ENCODE data around the gene GPR146.

The GPR146 gene

DNA sequence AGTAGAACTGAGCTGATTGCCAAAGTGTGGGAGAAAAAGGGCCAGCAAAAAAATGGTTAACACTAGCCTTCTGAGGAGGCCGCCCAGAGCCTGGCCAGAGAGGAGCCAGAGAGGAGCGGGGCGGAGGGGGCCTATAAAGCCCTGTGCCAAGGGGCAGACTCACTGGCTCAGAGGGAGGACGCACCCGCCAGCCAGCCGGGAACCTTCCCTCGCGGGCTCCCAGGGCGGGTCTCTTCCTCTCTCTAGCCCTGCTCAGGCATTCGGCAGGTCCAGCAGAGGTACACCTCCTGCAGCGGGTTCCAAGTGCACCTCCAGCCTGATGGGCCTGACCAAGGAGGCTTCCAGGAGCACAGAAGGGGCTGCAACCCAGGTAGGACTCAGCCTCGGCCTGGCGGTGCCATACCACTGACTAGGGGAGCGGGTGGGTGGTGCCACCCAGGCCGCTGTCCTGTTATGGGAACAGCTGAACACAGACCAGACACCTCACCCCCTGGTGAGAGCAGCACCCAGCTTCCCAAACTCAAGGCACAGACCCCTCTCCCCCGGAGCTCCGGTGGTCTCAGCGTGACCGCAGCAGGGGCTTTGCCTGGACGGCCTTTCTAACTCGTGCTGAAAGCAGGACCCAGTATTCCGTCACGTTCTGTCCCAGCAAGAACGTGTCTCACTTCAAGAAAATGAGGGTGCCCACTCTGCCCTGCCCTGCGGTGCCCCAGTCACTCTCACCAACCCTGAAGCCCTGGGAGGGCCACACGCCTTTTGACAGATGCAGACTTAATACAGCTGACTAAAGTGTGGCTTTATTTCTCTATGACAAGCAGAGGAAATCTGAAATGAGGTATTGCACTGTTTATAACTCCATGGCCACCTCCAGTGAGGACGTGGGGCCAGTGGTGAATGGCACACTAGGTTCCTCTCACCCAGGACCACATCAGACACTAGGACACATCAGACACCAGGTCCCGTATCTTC lies 43.9 kb downstream of the GPR146 start, which contains the start of gene GPER1:
Gene GPER1 (plus strand): TSS at position 162 of the 969 bp plus-strand sequence. CDS start 3,616 bp downstream, outside the sequence.
- peaks cover 4% of the 10 kb centered on the region for H3K4me1 ChIP-seq (ENCODE audit: control insufficient read depth, low read depth, low read length)
- no peaks in the 10 kb centered on the region for H3K36me3 ChIP-seq (ENCODE audit: control insufficient read depth, insufficient read depth, low read length)
- H2BK120ac ChIP-seq (ENCODE audit: low read depth, low read length) = no peak within 1 kb of the TSS
- H2AK5ac ChIP-seq (ENCODE audit: low read length) = no peak within 1 kb of the TSS
- H3K4ac ChIP-seq (ENCODE audit: low read depth, low read length) = no peak within 1 kb of the TSS
- no peaks in the 10 kb centered on the region for H3K79me2 ChIP-seq (ENCODE audit: control insufficient read depth, insufficient read depth, low read length)
- H3K18ac ChIP-seq (ENCODE audit: low read length) = no peak within 1 kb of the TSS
- no peak within 1 kb of the TSS for H2BK5ac ChIP-seq (ENCODE audit: low read length)
- no peaks in the 10 kb centered on the region for H3K27me3 ChIP-seq (ENCODE audit: insufficient read depth, low read length, poor library complexity)
- DNase-seq = peak; percentile 63
- no peak within 1 kb of the TSS for H2BK15ac ChIP-seq (replicated peaks; ENCODE audit: low read depth)
- peak within 1 kb of the TSS; percentile 56 for H3K4me2 ChIP-seq (ENCODE audit: low read length)
- peak within 1 kb of the TSS; percentile 93 for H3K56ac ChIP-seq (ENCODE audit: low read length)
- H4K8ac ChIP-seq (ENCODE audit: low read depth, low read length) = no peak within 1 kb of the TSS
- H3K23ac ChIP-seq (ENCODE audit: low read length) = peak within 1 kb of the TSS; percentile 45
- H3K79me1 ChIP-seq (ENCODE audit: low read length) = no peaks in the 10 kb centered on the region
- peak within 1 kb of the TSS; percentile 72 for H3K9ac ChIP-seq (ENCODE audit: low read length)
- H3K27ac ChIP-seq (ENCODE audit: low read depth, low read length) = no peak within 1 kb of the TSS
- WGBS (ENCODE audit: extremely low coverage, insufficient coverage, low lambda C conversion rate) = no CpG with 5 or more reads among the region's 28 CpGs
- no peak within 1 kb of the TSS for H4K5ac ChIP-seq (ENCODE audit: low read length)
- peak within 1 kb of the TSS; percentile 26 for H3K4me3 ChIP-seq (ENCODE audit: low read length)

DNA sequence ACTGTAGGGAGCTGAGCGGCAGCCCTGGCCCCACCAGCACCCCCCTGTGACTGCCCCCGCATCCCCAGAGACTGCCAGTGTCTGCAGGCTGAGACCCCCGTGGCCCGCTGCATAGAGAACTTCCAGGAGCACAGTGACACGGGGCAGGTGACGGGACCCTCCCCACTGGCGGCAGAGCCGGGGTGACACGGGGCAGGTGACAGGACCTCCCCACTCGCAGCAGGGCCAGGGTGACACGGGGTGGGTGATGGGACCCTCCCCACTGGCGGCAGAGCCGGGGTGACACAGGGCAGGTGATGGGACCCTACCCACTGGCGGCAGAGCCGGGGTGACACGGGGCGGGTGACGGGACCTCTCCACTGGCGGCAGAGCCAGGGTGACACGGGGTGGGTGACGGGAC lies 45.9 kb downstream of the GPR146 start:
- Histone ChIP-seq H3K79me2 (ENCODE audit: control insufficient read depth, insufficient read depth, low read length) (no peaks in the 10 kb centered on the region), H4K5ac (ENCODE audit: low read length) (no peak overlapping the region), H3K4me3 (ENCODE audit: low read length) (no peak overlapping the region), H2BK120ac (ENCODE audit: low read depth, low read length) (no peak overlapping the region), H2BK5ac (ENCODE audit: low read length) (no peak overlapping the region), H3K79me1 (ENCODE audit: low read length) (no peaks in the 10 kb centered on the region), H3K18ac (ENCODE audit: low read length) (no peak overlapping the region), H3K36me3 (ENCODE audit: control insufficient read depth, insufficient read depth, low read length) (no peaks in the 10 kb centered on the region), H3K27me3 (ENCODE audit: insufficient read depth, low read length, poor library complexity) (no peaks in the 10 kb centered on the region), H2BK15ac (replicated peaks; ENCODE audit: low read depth) (no peak overlapping the region), H3K9ac (ENCODE audit: low read length) (no peak overlapping the region), H3K27ac (ENCODE audit: low read depth, low read length) (no peak overlapping the region), H3K4ac (ENCODE audit: low read depth, low read length) (no peak overlapping the region), H3K56ac (ENCODE audit: low read length) (no peak overlapping the region), H3K23ac (ENCODE audit: low read length) (no peak overlapping the region), H3K4me2 (ENCODE audit: low read length) (no peak overlapping the region), H2AK5ac (ENCODE audit: low read length) (no peak overlapping the region), H3K4me1 (ENCODE audit: control insufficient read depth, low read depth, low read length) (peaks cover 4% of the 10 kb centered on the region), H4K8ac (ENCODE audit: low read depth, low read length) (no peak overlapping the region)
- no peak for DNase-seq
- WGBS (ENCODE audit: extremely low coverage, insufficient coverage, low lambda C conversion rate) = no CpG with 5 or more reads among the region's 21 CpGs

- Histone ChIP-seq H3K27me3 (ENCODE audit: insufficient read depth, low read length, poor library complexity) (no peaks in the 10 kb centered on the region), H3K79me1 (ENCODE audit: low read length) (peaks cover 2% of the 10 kb centered on the region), H3K9ac (ENCODE audit: low read length) (no peak overlapping the region), H2BK120ac (ENCODE audit: low read depth, low read length) (no peak overlapping the region), H3K27ac (ENCODE audit: low read depth, low read length) (no peak overlapping the region), H3K56ac (ENCODE audit: low read length) (no peak overlapping the region), H2BK5ac (ENCODE audit: low read length) (no peak overlapping the region), H3K4me3 (ENCODE audit: low read length) (no peak overlapping the region), H3K4ac (ENCODE audit: low read depth, low read length) (no peak overlapping the region), H3K79me2 (ENCODE audit: control insufficient read depth, insufficient read depth, low read length) (no peaks in the 10 kb centered on the region), H2AK5ac (ENCODE audit: low read length) (no peak overlapping the region), H4K5ac (ENCODE audit: low read length) (no peak overlapping the region), H2BK15ac (replicated peaks; ENCODE audit: low read depth) (no peak overlapping the region), H4K8ac (ENCODE audit: low read depth, low read length) (no peak overlapping the region), H3K18ac (ENCODE audit: low read length) (no peak overlapping the region), H3K4me1 (ENCODE audit: control insufficient read depth, low read depth, low read length) (peaks cover 4% of the 10 kb centered on the region), H3K23ac (ENCODE audit: low read length) (no peak overlapping the region), H3K4me2 (ENCODE audit: low read length) (no peak overlapping the region), H3K36me3 (ENCODE audit: control insufficient read depth, insufficient read depth, low read length) (no peaks in the 10 kb centered on the region)
- WGBS (ENCODE audit: extremely low coverage, insufficient coverage, low lambda C conversion rate) = 100% methylated on average over 2 of the region's 28 CpGs
- DNase-seq = no peak
These were observed 46.6 kb downstream of the GPR146 start for GRCh38 chr7:1090686-1091643.

DNA sequence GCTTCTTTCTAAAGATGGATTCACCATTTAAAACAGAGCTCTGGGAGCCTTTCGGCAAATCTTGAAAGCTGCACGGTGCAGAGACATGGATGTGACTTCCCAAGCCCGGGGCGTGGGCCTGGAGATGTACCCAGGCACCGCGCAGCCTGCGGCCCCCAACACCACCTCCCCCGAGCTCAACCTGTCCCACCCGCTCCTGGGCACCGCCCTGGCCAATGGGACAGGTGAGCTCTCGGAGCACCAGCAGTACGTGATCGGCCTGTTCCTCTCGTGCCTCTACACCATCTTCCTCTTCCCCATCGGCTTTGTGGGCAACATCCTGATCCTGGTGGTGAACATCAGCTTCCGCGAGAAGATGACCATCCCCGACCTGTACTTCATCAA lies 47.3 kb downstream of the GPR146 start:
- Histone ChIP-seq H2BK5ac (ENCODE audit: low read length) (no peak overlapping the region), H3K23ac (ENCODE audit: low read length) (no peak overlapping the region), H3K4me3 (ENCODE audit: low read length) (no peak overlapping the region), H3K27ac (ENCODE audit: low read depth, low read length) (no peak overlapping the region), H4K5ac (ENCODE audit: low read length) (no peak overlapping the region), H4K8ac (ENCODE audit: low read depth, low read length) (no peak overlapping the region), H3K79me2 (ENCODE audit: control insufficient read depth, insufficient read depth, low read length) (no peaks in the 10 kb centered on the region), H3K4me1 (ENCODE audit: control insufficient read depth, low read depth, low read length) (peaks cover 4% of the 10 kb centered on the region), H3K27me3 (ENCODE audit: insufficient read depth, low read length, poor library complexity) (no peaks in the 10 kb centered on the region), H3K4ac (ENCODE audit: low read depth, low read length) (no peak overlapping the region), H3K18ac (ENCODE audit: low read length) (no peak overlapping the region), H3K56ac (ENCODE audit: low read length) (no peak overlapping the region), H3K79me1 (ENCODE audit: low read length) (peaks cover 2% of the 10 kb centered on the region), H2BK120ac (ENCODE audit: low read depth, low read length) (no peak overlapping the region), H2AK5ac (ENCODE audit: low read length) (no peak overlapping the region), H3K9ac (ENCODE audit: low read length) (no peak overlapping the region), H3K4me2 (ENCODE audit: low read length) (no peak overlapping the region), H3K36me3 (ENCODE audit: control insufficient read depth, insufficient read depth, low read length) (no peaks in the 10 kb centered on the region), H2BK15ac (replicated peaks; ENCODE audit: low read depth) (no peak overlapping the region)
- WGBS (ENCODE audit: extremely low coverage, insufficient coverage, low lambda C conversion rate) = no CpG with 5 or more reads among the region's 18 CpGs
- DNase-seq = no peak

GRCh38 chr7:1092161-1092632 lies 47.9 kb downstream of the GPR146 start:
- no peak overlapping the region for H4K8ac ChIP-seq (ENCODE audit: low read depth, low read length)
- no peak overlapping the region for H3K27ac ChIP-seq (ENCODE audit: low read depth, low read length)
- no peaks in the 10 kb centered on the region for H3K79me2 ChIP-seq (ENCODE audit: control insufficient read depth, insufficient read depth, low read length)
- no peak for DNase-seq
- H4K5ac ChIP-seq (ENCODE audit: low read length) = no peak overlapping the region
- no peak overlapping the region for H3K9ac ChIP-seq (ENCODE audit: low read length)
- no peak overlapping the region for H2BK120ac ChIP-seq (ENCODE audit: low read depth, low read length)
- no peak overlapping the region for H2AK5ac ChIP-seq (ENCODE audit: low read length)
- no peak overlapping the region for H3K18ac ChIP-seq (ENCODE audit: low read length)
- H3K23ac ChIP-seq (ENCODE audit: low read length) = no peak overlapping the region
- H2BK15ac ChIP-seq (replicated peaks; ENCODE audit: low read depth) = no peak overlapping the region
- H3K4me1 ChIP-seq (ENCODE audit: control insufficient read depth, low read depth, low read length) = peaks cover 4% of the 10 kb centered on the region
- peaks cover 2% of the 10 kb centered on the region for H3K79me1 ChIP-seq (ENCODE audit: low read length)
- H3K27me3 ChIP-seq (ENCODE audit: insufficient read depth, low read length, poor library complexity) = no peaks in the 10 kb centered on the region
- WGBS (ENCODE audit: extremely low coverage, insufficient coverage, low lambda C conversion rate) = no CpG with 5 or more reads among the region's 40 CpGs
- no peak overlapping the region for H2BK5ac ChIP-seq (ENCODE audit: low read length)
- no peak overlapping the region for H3K4me2 ChIP-seq (ENCODE audit: low read length)
- H3K36me3 ChIP-seq (ENCODE audit: control insufficient read depth, insufficient read depth, low read length) = no peaks in the 10 kb centered on the region
- H3K4ac ChIP-seq (ENCODE audit: low read depth, low read length) = no peak overlapping the region
- no peak overlapping the region for H3K4me3 ChIP-seq (ENCODE audit: low read length)
- no peak overlapping the region for H3K56ac ChIP-seq (ENCODE audit: low read length)
